Esophagus squamous epithelium (tissue), 5 donors: ENCODE results near the gene ORAI3. TPM values are rescaled to one million over a fixed set of nuclear protein-coding genes. Genes with fewer than 3 reads are reported as not detected.

Experiments
- DNase-seq: peaks from one replicate; lab custom pipeline; 2025; lab: John Stamatoyannopoulos, UW
- H3K27ac ChIP-seq, 4 donors: fragments of 200-600 bp; sonication (generic); one replicate each; pipeline ENCODE4 v1.5.1; 2016 to 2019; ENCODE audit warnings: mild to moderate bottlenecking in 1 of 4
- H3K27me3 ChIP-seq, 4 donors: fragments of 200-600 bp; sonication (generic); 1 replicate in 3 of 4; 2 replicates in 1 of 4; pipeline versions ENCODE4 v1.5.1 to v1.6.0; 2017 to 2021; ENCODE audit warnings: antibody characterized with exemption in 1 of 4
- H3K36me3 ChIP-seq, 3 donors: fragments of 200-600 bp; sonication (generic); one replicate each; pipeline ENCODE4 v1.5.1; 2016 to 2019
- H3K4me1 ChIP-seq, 3 donors: fragments of 200-600 bp; sonication (generic); one replicate each; pipeline ENCODE4 v1.5.1; 2017 to 2019
- H3K4me3 ChIP-seq, 4 donors: fragments of 200-600 bp; sonication (generic); 1 replicate in 3 of 4; 2 replicates in 1 of 4; pipeline ENCODE4 v1.5.1; 2016 to 2019; ENCODE audit warnings: mild to moderate bottlenecking in 2 of 4, moderate library complexity in 1 of 4
- H3K9me3 ChIP-seq, 3 donors: fragments of 200-600 bp; sonication (generic); one replicate each; pipeline ENCODE4 v1.5.1; 2016 to 2019
- POLR2A ChIP-seq, 4 donors: fragments of 450-650 bp; IDR thresholded peaks; one replicate each; pipeline ENCODE4 v1.6.1; 2017; ENCODE audit warnings: antibody characterized with exemption in 4 of 4, mild to moderate bottlenecking in 4 of 4, moderate library complexity in 3 of 4
- WGBS, 2 donors: methylation state at CpG; one replicate each; pipeline ENCODE4 v1.1.5; 2018; 5-methylcytosine and 5-hydroxymethylcytosine counted together
- intact Hi-C: fragments of 100-400 bp; cut with DNase I; formaldehyde crosslinking; loops from one replicate; pipeline ENCODE4 v1.15.0; 2022
- total RNA-seq, 4 donors: library from RNA; depleted of rRNA; stranded (reverse); fragments of >200 nt; gene quantifications; one replicate each; pipeline ENCODE4 v1.1.0, GENCODE V29; 2016
- TF ChIP-seq, protein P1 (sequence below), 6 experiments: fragments of 450-650 bp in 4 of 6; fragments of 200-600 bp in 2 of 6; sonication (generic) in 2 of 6; IDR thresholded peaks; one replicate each; pipeline ENCODE4 v1.5.1; 2016 to 2019; ENCODE audit warnings: antibody characterized with exemption in 6 of 6, mild to moderate bottlenecking in 4 of 6, moderate library complexity in 4 of 6
- donor health status: DM: yes; HTN: yes; CAD: no.

ORAI3 gene
- total RNA-seq, 4 donors from 2014 or later = 4.0 to 28.6 (median 18.0) TPM

DNA sequence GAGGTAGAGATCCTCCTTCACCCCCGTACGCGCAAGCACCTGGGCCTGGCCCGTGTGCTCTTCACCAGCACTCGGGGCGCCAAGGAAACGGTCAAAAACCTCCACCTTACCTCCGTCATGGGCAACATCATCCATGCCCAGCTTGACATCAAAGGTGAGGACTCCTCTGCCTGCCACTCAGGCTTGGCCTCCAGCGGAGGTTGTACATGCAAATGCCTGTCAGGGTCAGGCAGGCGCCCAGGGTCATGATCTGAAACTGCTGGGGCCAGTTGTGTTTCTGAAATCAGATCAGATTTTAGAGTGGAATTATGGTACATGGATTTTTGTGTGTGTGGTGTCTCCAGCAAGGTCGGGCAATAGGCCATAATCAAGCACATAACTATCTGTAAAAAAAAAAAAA is 12.5 kb downstream of the ORAI3 start:
- 92% methylated on average over 4 to 10 of the region's 11 CpGs for WGBS, 2 donors
- intact Hi-C loops = no loop called here
- Histone ChIP-seq H3K4me1 (peaks cover 17 to 22% (median 18%) of the 10 kb centered on the region in 3 donors), H3K27me3 (no peaks in the 10 kb centered on the region), H3K27ac (no peak overlapping the region), H3K36me3 (peaks cover 50 to 75% (median 63%) of the 10 kb centered on the region in 3 donors), H3K9me3 (no peaks in the 10 kb centered on the region), H3K4me3 (no peak overlapping the region)
- TF ChIP-seq POLR2A (IDR thresholded peaks at IDR 0.05) = no peak
- DNase-seq = no peak

DNA sequence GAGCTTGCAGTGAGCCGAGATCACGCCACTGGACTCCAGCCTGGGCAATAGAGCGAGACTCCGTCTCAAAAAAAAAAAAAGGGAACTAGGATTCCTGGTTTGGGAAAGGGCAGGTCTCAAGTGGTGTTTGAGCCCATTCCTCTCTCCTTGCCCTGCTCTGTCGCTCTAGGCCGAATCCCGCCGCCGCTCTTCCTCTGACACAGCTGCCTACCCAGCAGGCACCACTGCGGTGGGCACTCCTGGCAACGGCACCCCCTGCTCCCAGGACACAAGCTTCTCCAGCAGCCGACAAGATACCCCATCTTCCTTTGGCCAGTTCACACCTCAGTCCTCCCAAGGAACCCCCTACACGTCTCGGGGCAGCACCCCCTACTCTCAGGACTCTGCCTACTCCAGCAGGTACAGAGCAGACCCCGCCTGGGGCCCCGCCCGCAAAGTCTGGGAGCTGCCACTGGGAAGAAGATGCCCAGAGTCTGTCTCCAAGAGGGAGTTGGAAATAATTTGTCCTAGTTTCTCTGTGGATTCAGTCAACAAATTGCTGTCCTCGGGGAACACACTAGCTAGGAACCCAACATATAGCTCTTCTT is 15.2 kb downstream of the ORAI3 start:
- Histone ChIP-seq H3K4me1 (peaks cover 4 to 7% (median 5%) of the 10 kb centered on the region in 3 donors), H3K4me3 (no peak overlapping the region), H3K27me3 (no peaks in the 10 kb centered on the region), H3K27ac (no peak overlapping the region), H3K36me3 (peaks cover 55 to 100% (median 89%) of the 10 kb centered on the region in 3 donors), H3K9me3 (no peaks in the 10 kb centered on the region)
- TF ChIP-seq, protein P1, sequence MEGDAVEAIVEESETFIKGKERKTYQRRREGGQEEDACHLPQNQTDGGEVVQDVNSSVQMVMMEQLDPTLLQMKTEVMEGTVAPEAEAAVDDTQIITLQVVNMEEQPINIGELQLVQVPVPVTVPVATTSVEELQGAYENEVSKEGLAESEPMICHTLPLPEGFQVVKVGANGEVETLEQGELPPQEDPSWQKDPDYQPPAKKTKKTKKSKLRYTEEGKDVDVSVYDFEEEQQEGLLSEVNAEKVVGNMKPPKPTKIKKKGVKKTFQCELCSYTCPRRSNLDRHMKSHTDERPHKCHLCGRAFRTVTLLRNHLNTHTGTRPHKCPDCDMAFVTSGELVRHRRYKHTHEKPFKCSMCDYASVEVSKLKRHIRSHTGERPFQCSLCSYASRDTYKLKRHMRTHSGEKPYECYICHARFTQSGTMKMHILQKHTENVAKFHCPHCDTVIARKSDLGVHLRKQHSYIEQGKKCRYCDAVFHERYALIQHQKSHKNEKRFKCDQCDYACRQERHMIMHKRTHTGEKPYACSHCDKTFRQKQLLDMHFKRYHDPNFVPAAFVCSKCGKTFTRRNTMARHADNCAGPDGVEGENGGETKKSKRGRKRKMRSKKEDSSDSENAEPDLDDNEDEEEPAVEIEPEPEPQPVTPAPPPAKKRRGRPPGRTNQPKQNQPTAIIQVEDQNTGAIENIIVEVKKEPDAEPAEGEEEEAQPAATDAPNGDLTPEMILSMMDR (IDR thresholded peaks at IDR 0.05) = no peak
- no peak for TF ChIP-seq POLR2A (IDR thresholded peaks at IDR 0.05)
- intact Hi-C loops = no loop called here
- 90 to 92% methylated on average over 12 to 15 of the region's 18 CpGs for WGBS, 2 donors
- DNase-seq = no peak

DNA sequence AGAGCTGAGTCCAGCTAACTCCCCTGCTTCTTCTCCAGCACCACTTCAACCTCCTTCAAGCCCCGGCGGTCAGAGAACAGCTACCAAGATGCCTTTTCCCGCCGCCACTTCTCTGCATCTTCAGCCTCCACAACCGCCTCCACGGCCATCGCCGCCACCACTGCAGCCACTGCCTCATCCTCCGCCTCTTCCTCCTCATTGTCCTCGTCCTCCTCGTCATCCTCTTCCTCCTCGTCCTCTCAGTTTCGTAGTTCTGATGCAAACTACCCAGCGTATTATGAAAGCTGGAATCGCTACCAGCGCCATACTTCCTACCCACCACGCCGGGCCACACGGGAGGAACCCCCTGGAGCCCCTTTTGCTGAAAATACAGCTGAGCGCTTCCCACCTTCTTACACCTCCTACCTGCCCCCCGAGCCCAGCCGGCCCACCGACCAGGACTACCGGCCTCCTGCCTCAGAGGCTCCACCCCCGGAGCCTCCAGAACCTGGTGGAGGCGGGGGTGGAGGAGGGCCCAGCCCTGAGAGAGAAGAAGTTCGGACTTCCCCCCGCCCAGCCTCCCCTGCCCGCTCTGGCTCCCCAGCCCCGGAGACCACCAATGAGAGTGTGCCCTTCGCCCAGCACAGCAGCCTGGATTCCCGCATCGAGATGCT is 15.8 kb downstream of the ORAI3 start:
- no peaks in the 10 kb centered on the region for H3K27me3 ChIP-seq
- DNase-seq = no peak
- 88 to 93% methylated on average over 17 to 19 of the region's 33 CpGs for WGBS, 2 donors
- H3K27ac ChIP-seq = no peak overlapping the region
- no peaks in the 10 kb centered on the region for H3K9me3 ChIP-seq
- no peak for TF ChIP-seq POLR2A (IDR thresholded peaks at IDR 0.05)
- TF ChIP-seq, protein P1 (IDR thresholded peaks at IDR 0.05) = no peak
- intact Hi-C loops = no loop called here
- H3K36me3 ChIP-seq = peaks cover 61 to 100% (median 92%) of the 10 kb centered on the region in 3 donors
- no peaks in the 10 kb centered on the region for H3K4me1 ChIP-seq
- H3K4me3 ChIP-seq = no peak overlapping the region

DNA sequence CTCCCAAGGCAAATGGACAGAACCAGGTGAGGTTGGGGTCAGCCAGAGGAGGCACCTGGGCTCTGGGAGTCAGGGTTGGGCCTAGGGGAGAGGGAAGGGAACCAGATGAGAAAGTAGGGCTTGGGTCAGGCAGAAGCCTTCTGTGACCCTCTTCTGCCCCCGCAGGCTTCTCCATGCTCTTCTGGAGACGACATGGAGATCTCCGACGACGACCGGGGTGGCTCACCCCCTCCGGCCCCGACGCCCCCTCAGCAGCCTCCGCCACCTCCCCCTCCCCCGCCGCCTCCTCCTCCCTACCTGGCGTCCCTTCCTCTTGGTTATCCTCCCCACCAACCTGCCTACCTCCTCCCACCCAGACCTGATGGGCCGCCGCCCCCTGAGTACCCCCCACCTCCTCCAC is 16.6 kb downstream of the ORAI3 start:
- Histone ChIP-seq H3K27ac (no peak overlapping the region), H3K4me1 (no peaks in the 10 kb centered on the region), H3K27me3 (no peaks in the 10 kb centered on the region), H3K36me3 (peaks cover 63 to 100% (median 96%) of the 10 kb centered on the region in 3 donors), H3K9me3 (no peaks in the 10 kb centered on the region), H3K4me3 (no peak overlapping the region)
- 90 to 92% methylated on average over 5 to 10 of the region's 15 CpGs for WGBS, 2 donors
- intact Hi-C loops = no loop called here
- no peak for DNase-seq
- TF ChIP-seq POLR2A (IDR thresholded peaks at IDR 0.05) = no peak
- TF ChIP-seq, protein P1 (IDR thresholded peaks at IDR 0.05) = no peak

DNA sequence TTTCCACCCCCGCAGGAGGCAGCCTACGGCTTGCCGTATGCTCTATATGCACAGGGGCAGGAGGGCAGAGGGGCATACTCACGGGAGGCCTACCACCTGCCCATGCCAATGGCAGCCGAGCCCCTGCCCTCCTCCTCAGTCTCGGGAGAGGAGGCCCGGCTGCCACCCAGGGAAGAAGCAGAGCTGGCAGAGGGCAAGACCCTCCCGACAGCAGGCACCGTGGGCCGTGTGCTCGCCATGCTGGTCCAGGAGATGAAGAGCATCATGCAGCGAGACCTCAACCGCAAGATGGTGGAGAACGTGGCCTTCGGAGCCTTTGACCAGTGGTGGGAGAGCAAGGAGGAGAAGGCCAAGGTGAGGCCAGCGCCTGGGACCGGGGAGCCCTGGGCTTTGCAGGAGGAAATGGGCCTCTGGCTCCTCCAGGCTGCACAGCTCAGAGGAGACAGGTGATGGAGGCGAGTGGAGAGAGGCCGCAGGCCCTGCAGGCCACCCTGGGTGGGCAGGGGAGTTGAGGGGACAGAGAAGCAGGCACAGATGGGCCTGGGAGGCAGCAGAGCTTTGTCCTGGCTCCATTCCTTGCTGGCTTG is 17.3 kb downstream of the ORAI3 start:
- WGBS, 2 donors = 96 to 97% methylated on average over 9 to 12 of the region's 19 CpGs
- Histone ChIP-seq H3K9me3 (no peaks in the 10 kb centered on the region), H3K27me3 (no peaks in the 10 kb centered on the region), H3K4me1 (no peaks in the 10 kb centered on the region), H3K36me3 (peaks cover 63 to 100% (median 98%) of the 10 kb centered on the region in 3 donors), H3K27ac (no peak overlapping the region), H3K4me3 (no peak overlapping the region)
- intact Hi-C loops = no loop called here
- TF ChIP-seq, protein P1 (IDR thresholded peaks at IDR 0.05) = no peak
- TF ChIP-seq POLR2A (IDR thresholded peaks at IDR 0.05) = no peak
- DNase-seq = no peak
